A549 (cell line): ENCODE results near the gene ATG2A.

ENCODE experiments used
- POLR2A ChIP-seq: IDR thresholded peaks from 2 replicates; pipeline ENCODE4 v1.6.1; 2012; ENCODE audit warnings: mild to moderate bottlenecking, low read length
- TF ChIP-seq, protein P1 (sequence below): fragments of >200 bp; sonication (Bioruptor Twin); formaldehyde crosslinking; IDR thresholded peaks from 3 replicates; pipeline ENCODE4 v1.5.1; 2016

DNA sequence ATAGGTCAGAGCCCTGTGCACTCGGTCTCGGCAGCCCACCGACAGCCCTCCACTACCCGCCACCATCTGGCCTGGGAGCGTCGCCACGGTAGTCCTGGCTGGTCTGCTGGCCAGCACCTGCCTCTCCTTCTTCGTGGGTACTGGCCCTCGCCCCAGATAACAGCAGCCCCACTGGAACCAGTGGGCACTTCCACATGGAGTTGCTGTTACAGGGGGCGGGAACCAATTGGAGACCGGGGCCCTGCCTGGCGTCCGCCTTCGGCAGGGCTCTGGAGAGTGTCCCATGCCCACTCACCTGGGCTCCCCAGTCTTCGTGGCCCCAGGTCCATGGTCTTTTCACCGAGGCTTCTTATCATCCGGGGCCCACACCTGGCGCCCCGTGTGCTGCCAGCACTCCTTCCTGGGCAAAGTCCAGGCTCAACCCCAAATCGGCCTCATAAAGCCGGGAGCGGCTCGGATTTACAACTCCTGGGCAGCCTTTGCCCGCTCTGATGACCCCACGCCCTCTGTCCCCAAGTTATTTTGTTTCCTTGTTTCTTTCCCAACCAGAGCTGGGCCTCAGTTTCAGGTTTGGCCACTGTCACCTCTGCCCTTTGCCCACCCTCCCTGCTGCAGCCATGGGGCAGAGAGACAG lies 25.7 kb downstream of the ATG2A start:
- no peak for TF ChIP-seq POLR2A
- TF ChIP-seq, protein P1, sequence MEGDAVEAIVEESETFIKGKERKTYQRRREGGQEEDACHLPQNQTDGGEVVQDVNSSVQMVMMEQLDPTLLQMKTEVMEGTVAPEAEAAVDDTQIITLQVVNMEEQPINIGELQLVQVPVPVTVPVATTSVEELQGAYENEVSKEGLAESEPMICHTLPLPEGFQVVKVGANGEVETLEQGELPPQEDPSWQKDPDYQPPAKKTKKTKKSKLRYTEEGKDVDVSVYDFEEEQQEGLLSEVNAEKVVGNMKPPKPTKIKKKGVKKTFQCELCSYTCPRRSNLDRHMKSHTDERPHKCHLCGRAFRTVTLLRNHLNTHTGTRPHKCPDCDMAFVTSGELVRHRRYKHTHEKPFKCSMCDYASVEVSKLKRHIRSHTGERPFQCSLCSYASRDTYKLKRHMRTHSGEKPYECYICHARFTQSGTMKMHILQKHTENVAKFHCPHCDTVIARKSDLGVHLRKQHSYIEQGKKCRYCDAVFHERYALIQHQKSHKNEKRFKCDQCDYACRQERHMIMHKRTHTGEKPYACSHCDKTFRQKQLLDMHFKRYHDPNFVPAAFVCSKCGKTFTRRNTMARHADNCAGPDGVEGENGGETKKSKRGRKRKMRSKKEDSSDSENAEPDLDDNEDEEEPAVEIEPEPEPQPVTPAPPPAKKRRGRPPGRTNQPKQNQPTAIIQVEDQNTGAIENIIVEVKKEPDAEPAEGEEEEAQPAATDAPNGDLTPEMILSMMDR, result no peak
